Duodenal mucosa (tissue), 2 donors: ENCODE measurements around the gene THSD8.

Experiments used
- H3K27ac ChIP-seq: one replicate; pipeline ENCODE4 v1.7.0; 2013; ENCODE audit warnings: low read depth, low read length
- H3K27me3 ChIP-seq, 2 donors: one replicate each; pipeline ENCODE4 v1.7.0; 2013; ENCODE audit warnings: low read length in 2 of 2, control low read depth in 1 of 2; ENCODE audit not compliant: insufficient read depth in 2 of 2, control insufficient read depth in 1 of 2
- H3K36me3 ChIP-seq, 2 donors: one replicate each; pipeline ENCODE4 v1.7.0; 2013; ENCODE audit warnings: low read length in 2 of 2, control low read depth in 1 of 2; ENCODE audit not compliant: insufficient read depth in 2 of 2, control insufficient read depth in 1 of 2
- H3K4me1 ChIP-seq, 2 donors: one replicate each; pipeline ENCODE4 v1.7.0; 2013; ENCODE audit warnings: low read length in 2 of 2, control low read depth in 1 of 2; ENCODE audit not compliant: insufficient read depth in 2 of 2, control insufficient read depth in 1 of 2
- H3K4me3 ChIP-seq, 2 donors: one replicate each; pipeline ENCODE4 v1.7.0; 2013; ENCODE audit warnings: low read length in 2 of 2, low read depth in 1 of 2
- H3K9ac ChIP-seq, 2 donors: one replicate each; pipeline ENCODE4 v1.7.0; 2013; ENCODE audit warnings: low read length in 2 of 2, low read depth in 1 of 2
- H3K9me3 ChIP-seq, 2 donors: one replicate each; pipeline ENCODE4 v1.7.0; 2013; ENCODE audit warnings: low read length in 2 of 2, control low read depth in 1 of 2; ENCODE audit not compliant: control insufficient read depth in 1 of 2

THSD8 gene

DNA sequence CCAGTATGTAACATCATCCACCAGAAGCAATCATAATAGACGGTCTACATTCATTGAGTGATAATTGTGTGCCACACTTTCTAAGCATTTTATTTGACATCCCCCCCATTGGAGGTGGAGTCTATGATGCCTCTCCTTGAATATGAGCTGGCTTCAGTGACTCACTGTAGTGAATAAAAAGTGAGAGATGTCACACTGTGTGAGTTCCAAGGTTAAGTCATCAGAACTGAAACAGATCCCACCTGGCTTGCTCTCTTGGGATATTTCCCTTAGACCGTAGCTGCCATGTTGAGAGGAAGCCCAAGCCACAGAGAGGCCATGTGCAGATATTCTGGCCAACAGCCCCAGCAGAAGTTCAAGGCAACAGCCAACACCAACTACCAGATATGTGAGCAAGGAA, 19.9 kb downstream of the THSD8 start:
- Histone ChIP-seq H3K27ac (no peak overlapping the region), H3K27me3 (peaks cover 0 to 8% of the 10 kb centered on the region in 2 donors), H3K4me1 (peaks cover 0 to 4% of the 10 kb centered on the region in 2 donors), H3K9ac (no peak overlapping the region), H3K9me3 (no peaks in the 10 kb centered on the region), H3K4me3 (no peak overlapping the region), H3K36me3 (no peaks in the 10 kb centered on the region)

DNA sequence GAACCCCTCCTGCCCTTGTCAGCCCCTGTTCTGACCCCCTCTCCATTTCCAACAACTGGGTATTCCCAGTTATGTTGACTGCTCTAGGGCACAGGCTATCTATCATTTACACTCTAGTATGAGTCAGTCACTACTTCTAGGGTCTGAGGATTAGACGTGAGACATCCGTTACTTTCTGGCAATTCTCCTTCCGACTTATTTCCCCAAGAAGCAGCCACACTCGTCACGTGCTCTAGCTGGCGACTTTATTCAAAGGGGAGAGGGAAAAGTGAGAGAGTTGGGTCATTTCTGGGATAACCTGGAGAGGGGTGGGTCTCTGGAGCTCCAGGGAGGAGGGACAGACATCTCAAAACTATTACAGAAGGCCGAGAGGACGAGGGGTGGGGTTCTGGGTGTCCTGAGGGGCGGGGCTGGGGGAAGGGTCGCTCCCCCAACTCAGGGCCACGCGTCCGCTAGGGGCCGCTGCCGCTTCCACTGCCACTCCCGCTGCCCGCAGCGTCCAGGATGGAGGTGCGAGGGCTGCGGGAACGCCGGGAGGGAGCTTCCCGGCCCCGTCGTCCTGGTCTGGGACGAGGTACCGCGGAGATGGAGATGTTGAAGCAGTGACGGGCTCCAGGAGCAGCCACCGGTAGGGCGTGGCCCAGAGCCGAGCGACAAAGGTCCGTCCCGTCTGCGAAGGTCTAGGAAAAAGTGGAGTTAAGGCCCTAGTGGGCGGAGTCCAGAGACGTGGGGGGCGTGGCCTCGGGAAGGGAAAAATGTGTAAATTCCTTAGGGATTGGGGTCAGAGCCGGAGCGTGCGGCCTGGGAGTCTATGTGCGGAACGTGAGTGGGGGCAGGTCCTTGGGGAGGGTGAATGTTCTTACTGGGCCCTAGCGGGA, 23.6 kb downstream of the THSD8 start:
- H3K4me3 ChIP-seq, result no peak overlapping the region
- peaks cover 11 to 15% of the 10 kb centered on the region in 2 donors for H3K27me3 ChIP-seq
- H3K4me1 ChIP-seq, result peaks cover 7 to 9% of the 10 kb centered on the region in 2 donors
- no peaks in the 10 kb centered on the region for H3K36me3 ChIP-seq
- no peak overlapping the region for H3K9ac ChIP-seq
- H3K9me3 ChIP-seq, result no peaks in the 10 kb centered on the region
- H3K27ac ChIP-seq, result no peak overlapping the region

DNA sequence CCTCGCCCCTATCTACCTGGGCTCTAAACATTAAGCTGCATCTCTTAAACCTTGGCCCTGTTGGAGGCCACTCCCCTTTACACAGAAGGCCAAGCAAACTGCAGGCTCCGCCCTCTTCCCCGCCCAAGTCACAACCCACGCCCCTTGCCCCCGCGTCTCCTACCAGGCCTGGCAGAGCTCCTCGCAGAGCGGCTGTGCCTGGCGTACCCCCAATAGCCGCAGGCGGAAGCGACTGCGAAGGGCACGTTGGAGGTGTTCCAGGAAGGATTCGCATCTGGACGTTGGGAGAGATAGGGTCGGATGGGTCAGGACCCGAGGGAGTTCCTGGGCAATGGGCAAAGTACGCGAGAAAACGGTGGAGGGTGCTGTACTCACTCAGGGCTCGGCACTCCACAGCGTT, 26.6 kb downstream of the THSD8 start:
- H3K4me3 ChIP-seq, result peak overlapping the region; percentile 36 to 43
- no peaks in the 10 kb centered on the region for H3K9me3 ChIP-seq
- peaks cover 37 to 42% of the 10 kb centered on the region in 2 donors for H3K27me3 ChIP-seq
- H3K4me1 ChIP-seq, result peaks cover 11 to 19% of the 10 kb centered on the region in 2 donors
- H3K36me3 ChIP-seq, result no peaks in the 10 kb centered on the region
- H3K27ac ChIP-seq, result no peak overlapping the region
- H3K9ac ChIP-seq, result no peak overlapping the region

DNA sequence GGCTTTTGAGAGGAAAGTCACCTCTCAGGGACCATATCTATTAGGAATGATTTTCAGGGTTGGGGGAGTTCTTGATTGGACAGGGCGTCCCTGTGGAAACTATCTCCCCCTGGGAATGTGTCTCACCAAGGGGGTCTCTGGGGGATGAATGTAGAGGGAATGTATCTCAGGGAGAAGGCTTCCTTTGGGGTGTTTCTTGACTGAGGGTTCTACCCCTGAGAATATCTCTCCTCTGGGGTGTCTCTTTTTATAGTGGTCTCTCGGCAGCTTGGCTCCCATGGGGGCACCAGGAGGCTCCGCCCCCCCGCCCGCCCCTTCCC, 31.5 kb downstream of the THSD8 start:
- Histone ChIP-seq H3K4me3 (no peak overlapping the region), H3K27ac (no peak overlapping the region), H3K4me1 (peaks cover 9 to 21% of the 10 kb centered on the region in 2 donors), H3K9ac (no peak overlapping the region), H3K36me3 (no peaks in the 10 kb centered on the region), H3K27me3 (peaks cover 73 to 74% of the 10 kb centered on the region in 2 donors), H3K9me3 (no peaks in the 10 kb centered on the region)

DNA sequence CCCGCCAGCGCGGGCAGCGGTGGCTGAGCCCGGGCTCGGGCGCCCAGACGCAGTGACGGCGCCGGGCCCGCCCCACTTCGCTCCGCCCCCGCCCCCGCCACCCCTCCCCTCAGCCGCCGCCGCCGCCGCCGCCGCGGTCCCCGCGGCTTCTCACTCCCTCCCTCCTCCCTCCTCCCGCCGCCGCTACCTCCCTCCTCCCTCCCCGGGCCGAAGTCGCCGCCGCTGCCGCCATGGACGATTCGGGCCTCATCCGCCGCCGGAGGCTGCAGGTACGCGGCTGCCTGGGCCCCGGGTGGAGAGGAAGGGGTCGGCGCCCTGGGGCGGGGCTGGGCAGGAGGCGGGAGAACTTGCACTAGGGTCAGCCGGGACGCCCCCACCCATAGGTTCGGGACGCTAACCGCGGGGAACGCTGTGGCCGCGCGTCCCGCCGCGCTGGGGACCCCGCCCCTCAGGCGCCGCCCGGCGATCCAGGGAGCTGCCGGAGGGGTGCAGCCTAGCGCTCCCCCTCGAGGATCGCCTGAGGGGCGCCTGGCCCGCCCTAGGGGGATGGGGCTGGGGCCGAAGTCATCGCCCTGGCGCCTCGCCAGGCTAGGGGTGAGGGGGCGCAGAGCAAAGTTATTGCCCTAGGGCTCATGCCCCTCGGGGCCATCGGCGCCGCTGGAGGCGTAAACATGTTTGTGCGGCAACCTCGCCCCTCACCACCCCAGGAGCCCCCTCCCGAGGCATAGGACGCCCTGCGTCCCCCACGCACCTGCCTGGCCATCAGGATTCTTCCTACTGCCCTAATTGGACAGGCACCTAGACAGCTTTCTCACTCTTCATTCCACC, 32.1 kb downstream of the THSD8 start:
- peaks cover 3 to 22% of the 10 kb centered on the region in 2 donors for H3K4me1 ChIP-seq
- peak overlapping the region; percentile 14 to 51 for H3K4me3 ChIP-seq
- H3K27me3 ChIP-seq, result peaks cover 72 to 77% of the 10 kb centered on the region in 2 donors
- no peaks in the 10 kb centered on the region for H3K9me3 ChIP-seq
- H3K36me3 ChIP-seq, result no peaks in the 10 kb centered on the region
- H3K9ac ChIP-seq, result no peak overlapping the region
- H3K27ac ChIP-seq, result no peak overlapping the region

DNA sequence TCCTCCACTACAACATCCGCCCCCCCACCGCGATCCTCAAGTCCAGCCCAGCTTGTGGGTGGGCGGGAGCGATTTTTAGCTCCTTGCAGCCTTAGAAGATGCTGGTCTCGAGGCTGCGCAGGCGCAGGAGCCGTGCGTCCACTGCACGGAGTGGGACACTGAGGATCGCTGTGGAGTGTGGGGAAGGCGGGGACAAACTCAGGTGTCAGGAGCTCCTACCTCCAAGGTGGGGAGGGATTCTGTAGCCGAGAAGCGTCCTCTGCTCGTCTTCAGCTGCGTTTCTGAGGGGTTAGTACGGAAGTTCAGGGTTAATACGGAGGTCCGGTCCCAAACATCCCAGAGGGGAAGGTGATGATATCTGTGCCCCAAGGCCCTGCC, 32.7 kb downstream of the THSD8 start, which contains the start of gene RTBDN:
Gene RTBDN, minus strand, starts transcription at position 14 of the 378 bp plus-strand sequence. CDS start 4,600 bp downstream, outside the sequence.
- Histone ChIP-seq H3K9me3 (no peaks in the 10 kb centered on the region), H3K27me3 (peaks cover 78 to 83% of the 10 kb centered on the region in 2 donors), H3K4me1 (peaks cover 3 to 22% of the 10 kb centered on the region in 2 donors), H3K36me3 (no peaks in the 10 kb centered on the region), H3K27ac (no peak within 1 kb of the TSS), H3K4me3 (peak within 1 kb of the TSS; percentile 14 to 51), H3K9ac (no peak within 1 kb of the TSS)

DNA sequence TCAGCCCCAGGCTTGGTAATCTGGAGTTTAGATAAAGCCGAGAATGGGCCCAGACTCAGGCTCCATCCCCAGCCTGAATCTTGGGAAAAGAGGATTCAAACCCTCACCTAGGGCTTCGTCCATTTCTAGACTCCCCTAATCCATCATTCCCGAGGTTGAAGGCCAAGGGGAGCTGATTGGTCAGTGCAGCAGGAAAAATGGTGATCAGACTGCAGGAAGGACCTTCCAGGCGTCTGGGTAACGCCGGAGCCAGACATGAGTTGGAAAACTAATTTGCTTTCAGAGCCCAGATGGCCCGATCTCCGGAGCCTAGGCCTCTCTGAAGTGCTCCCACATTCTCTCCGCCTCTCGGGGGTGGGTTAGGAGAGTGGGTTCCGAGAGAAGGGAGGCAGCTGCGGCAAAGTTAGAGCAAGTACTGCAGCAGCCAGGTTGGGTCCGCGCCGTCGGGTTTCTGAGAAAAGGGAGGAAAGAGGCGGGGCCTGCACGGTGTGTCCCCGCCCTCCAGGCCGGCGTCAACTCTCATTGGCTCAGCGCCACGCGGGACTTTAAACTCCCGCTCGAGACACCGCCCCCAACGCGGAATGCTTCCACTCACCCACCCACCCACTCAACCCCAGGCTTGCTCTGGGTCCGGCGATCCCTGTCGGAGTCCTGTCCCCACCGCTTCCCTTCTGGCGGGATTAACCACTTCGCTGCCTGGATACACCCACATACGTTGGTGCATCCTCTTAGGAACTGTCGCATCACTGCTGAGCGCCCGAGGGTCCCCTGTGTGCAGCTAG, 33.3 kb downstream of the THSD8 start:
- Histone ChIP-seq H3K4me3 (no peak overlapping the region), H3K4me1 (peaks cover 3 to 22% of the 10 kb centered on the region in 2 donors)

DNA sequence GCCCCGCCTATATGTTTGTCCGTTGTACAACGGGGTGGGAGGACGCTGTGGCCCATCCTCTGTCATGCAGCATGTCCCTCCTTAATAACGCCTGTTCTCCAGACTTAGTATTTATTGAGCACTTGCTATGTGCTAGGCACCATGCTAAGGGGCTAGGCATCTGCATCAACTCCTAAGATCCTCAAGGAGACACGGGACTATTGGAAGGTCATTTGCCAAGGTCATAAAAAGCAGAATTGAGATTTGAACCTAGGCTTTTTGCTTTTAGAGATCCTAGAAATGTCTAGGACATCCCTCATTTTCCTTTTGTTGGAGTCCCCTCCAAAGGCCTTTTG, 34.6 kb downstream of the THSD8 start:
- no peak overlapping the region for H3K4me3 ChIP-seq
- H3K27ac ChIP-seq, result no peak overlapping the region
- H3K9ac ChIP-seq, result no peak overlapping the region
- H3K9me3 ChIP-seq, result no peaks in the 10 kb centered on the region
- peaks cover 82 to 87% of the 10 kb centered on the region in 2 donors for H3K27me3 ChIP-seq
- H3K36me3 ChIP-seq, result no peaks in the 10 kb centered on the region
- peaks cover 11 to 27% of the 10 kb centered on the region in 2 donors for H3K4me1 ChIP-seq

More for the DNA sequence above, 33.3 kb downstream of the THSD8 start:
- no peaks in the 10 kb centered on the region for H3K9me3 ChIP-seq
- peaks cover 79 to 85% of the 10 kb centered on the region in 2 donors for H3K27me3 ChIP-seq
- no peak overlapping the region for H3K27ac ChIP-seq
- no peak overlapping the region for H3K9ac ChIP-seq
- no peaks in the 10 kb centered on the region for H3K36me3 ChIP-seq

DNA sequence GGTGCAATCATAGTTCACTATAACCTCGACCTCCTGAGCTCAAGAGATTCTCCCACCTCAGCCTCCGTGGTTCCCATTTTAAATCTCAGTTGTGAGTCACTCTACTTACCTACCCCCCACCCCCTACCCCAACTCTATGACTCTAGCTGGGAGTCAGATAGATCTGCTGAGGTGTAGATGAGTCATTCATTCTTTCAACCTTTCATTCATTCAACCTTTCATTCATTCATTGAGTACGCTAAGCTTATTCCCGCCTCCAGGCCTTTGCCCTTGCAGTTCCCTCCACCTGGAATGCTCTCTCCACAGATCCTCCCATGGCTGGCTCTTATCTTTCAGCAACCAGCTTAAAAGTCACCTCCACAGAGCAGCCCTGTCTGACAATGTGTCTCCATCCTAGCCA, 35.4 kb downstream of the THSD8 start:
- Histone ChIP-seq H3K4me1 (peaks cover 11 to 27% of the 10 kb centered on the region in 2 donors), H3K27ac (no peak overlapping the region), H3K9ac (no peak overlapping the region), H3K9me3 (no peaks in the 10 kb centered on the region), H3K4me3 (no peak overlapping the region), H3K36me3 (no peaks in the 10 kb centered on the region), H3K27me3 (peaks cover 82 to 87% of the 10 kb centered on the region in 2 donors)
